ENCODE results near the gene PFN2. TPM values are rescaled to one million over a fixed set of nuclear protein-coding genes. Genes with fewer than 3 reads are reported as not detected.

PFN2 gene
- total and polyA plus RNA-seq, 12 donors = 13.4 to 148 (median 43.4) TPM

DNA sequence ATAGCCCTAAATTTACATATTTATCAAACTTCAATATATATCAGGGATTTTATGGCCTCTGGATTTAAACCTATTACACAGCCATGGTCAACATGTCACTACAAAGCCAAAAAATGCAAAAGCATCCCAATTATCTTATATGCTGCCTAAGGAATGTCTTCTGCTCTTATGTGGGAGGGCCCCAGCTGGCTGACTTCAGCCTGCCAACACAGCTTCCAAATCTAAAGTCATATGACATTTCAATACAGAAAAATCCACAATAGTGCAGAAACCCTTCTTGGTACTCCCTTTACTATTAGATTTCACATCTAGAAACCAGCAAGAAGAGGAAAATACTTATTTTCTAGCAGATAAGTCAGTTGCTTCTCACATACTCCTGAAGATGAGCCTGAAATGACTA lies 6.4 kb downstream of the PFN2 start:
- intact Hi-C loops (cut with DNase I) = no loop called here
- H3K27ac ChIP-seq = no peak overlapping the region

DNA sequence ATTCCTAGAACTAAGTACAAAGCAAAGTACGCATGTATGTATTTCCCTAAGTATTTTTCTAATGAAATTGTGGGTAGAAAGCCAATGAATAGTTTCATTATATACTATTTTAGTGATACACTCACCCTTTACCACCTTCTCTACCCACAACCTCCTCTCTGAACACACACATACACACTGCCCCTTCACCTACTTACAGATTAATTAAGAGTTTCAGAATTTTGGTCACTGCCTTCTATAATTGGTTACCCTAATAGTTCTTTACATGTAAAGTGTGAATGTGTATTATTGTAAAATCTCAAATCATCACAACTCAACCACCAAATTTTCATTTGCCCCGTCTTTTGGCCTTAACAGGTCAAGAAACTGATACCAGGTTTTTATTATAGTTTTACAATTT lies 7.2 kb downstream of the PFN2 start:
- Histone ChIP-seq H3K36me3 (replicated peaks in 1 of 2) (no peaks in the 10 kb centered on the region), H3K4me3 (no peak overlapping the region), H3K27ac (no peak overlapping the region), H3K27me3 (no peaks in the 10 kb centered on the region), H3K9me3 (replicated peaks in 1 of 3) (no peaks in the 10 kb centered on the region), H3K4me1 (replicated peaks in 1 of 2) (peaks cover 0 to 11% of the 10 kb centered on the region in 2 donors)
- WGBS, 4 donors = 93 to 97% (median 96%) methylated on average over 2 of the region's 2 CpGs
- intact Hi-C loops (cut with DNase I) = no loop called here
- no peak for DNase-seq
- no peak for TF ChIP-seq POLR2A (IDR thresholded peaks at IDR 0.05)

More for the DNA sequence above, 6.4 kb downstream of the PFN2 start:
- Histone ChIP-seq H3K9me3 (replicated peaks in 1 of 3) (no peaks in the 10 kb centered on the region), H3K4me3 (no peak overlapping the region), H3K36me3 (replicated peaks in 1 of 2) (no peaks in the 10 kb centered on the region), H3K27me3 (no peaks in the 10 kb centered on the region), H3K4me1 (replicated peaks in 1 of 2) (peaks cover under 1 to 19% of the 10 kb centered on the region in 2 donors)
- no peak for TF ChIP-seq POLR2A (IDR thresholded peaks at IDR 0.05)
- TF ChIP-seq, protein P1, sequence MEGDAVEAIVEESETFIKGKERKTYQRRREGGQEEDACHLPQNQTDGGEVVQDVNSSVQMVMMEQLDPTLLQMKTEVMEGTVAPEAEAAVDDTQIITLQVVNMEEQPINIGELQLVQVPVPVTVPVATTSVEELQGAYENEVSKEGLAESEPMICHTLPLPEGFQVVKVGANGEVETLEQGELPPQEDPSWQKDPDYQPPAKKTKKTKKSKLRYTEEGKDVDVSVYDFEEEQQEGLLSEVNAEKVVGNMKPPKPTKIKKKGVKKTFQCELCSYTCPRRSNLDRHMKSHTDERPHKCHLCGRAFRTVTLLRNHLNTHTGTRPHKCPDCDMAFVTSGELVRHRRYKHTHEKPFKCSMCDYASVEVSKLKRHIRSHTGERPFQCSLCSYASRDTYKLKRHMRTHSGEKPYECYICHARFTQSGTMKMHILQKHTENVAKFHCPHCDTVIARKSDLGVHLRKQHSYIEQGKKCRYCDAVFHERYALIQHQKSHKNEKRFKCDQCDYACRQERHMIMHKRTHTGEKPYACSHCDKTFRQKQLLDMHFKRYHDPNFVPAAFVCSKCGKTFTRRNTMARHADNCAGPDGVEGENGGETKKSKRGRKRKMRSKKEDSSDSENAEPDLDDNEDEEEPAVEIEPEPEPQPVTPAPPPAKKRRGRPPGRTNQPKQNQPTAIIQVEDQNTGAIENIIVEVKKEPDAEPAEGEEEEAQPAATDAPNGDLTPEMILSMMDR (IDR thresholded peaks at IDR 0.05) = no peak
- DNase-seq = no peak

DNA sequence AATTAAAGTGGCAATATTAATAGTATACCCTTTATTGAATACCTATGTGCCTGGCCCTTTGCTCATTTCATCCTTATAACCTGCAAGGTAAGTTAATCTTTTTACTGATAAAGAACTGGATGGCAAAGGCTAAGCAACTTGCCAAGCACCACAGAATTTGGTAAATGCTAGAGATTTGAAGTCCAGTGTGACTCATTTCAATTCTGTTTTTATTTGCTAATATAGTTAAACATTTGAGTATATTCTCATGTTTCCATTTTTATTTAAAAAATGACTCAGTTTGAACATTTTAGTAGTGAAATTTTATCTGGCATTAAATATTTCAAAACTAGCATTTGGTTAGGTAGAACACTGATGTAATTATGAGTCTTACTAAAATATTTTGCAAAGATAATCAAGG lies 11.3 kb downstream of the PFN2 start:
- peaks cover 0 to 11% of the 10 kb centered on the region in 2 donors for H3K4me1 ChIP-seq (replicated peaks in 1 of 2)
- TF ChIP-seq, protein P1 (IDR thresholded peaks at IDR 0.05) = no peak
- no peak for TF ChIP-seq POLR2A (IDR thresholded peaks at IDR 0.05)
- no peaks in the 10 kb centered on the region for H3K9me3 ChIP-seq (replicated peaks in 1 of 3)
- H3K4me3 ChIP-seq = no peak overlapping the region
- intact Hi-C loops (cut with DNase I) = no loop called here
- no peak for DNase-seq
- H3K36me3 ChIP-seq (replicated peaks in 1 of 2) = no peaks in the 10 kb centered on the region
- no peak overlapping the region for H3K27ac ChIP-seq
- H3K27me3 ChIP-seq = no peaks in the 10 kb centered on the region

DNA sequence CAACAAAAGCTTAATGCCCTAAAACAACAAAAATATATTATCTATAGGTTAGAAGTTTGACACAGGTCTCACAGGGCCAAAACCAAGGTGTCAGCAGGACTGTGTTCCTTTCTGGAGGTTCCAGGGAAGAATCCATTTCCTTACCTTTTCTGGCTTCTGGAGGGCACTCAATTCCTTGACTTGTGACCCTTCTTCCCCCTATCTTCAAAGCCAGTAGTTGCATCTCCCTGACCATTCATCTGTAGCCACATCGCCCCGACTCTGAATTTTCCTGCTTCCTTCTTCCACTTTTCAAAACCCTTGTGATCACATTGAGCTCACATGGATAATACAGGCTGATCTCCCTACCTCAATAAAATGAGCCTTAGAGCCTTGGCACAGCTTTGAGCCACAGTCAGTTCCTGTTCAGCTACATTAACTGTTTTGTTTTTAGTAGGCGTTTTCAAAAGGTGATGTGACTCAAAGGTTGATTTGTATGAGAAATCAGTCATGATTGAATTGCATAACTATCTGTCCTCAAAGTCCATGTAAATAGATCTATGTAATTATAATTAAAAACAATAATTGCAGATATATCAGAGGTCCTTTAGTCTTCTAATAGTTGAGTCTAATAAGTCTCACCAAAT lies 12.4 kb downstream of the PFN2 start:
- Histone ChIP-seq H3K4me3 (no peak overlapping the region), H3K4me1 (replicated peaks in 1 of 2) (peaks cover 0 to 14% of the 10 kb centered on the region in 2 donors), H3K36me3 (replicated peaks in 1 of 2) (no peaks in the 10 kb centered on the region), H3K9me3 (replicated peaks in 1 of 3) (no peaks in the 10 kb centered on the region), H3K27ac (no peak overlapping the region), H3K27me3 (no peaks in the 10 kb centered on the region)
- WGBS, 4 donors = 82 to 87% (median 84%) methylated on average over 3 of the region's 3 CpGs
- no peak for TF ChIP-seq POLR2A (IDR thresholded peaks at IDR 0.05)
- no peak for DNase-seq
- intact Hi-C loops (cut with DNase I) = no loop called here

DNA sequence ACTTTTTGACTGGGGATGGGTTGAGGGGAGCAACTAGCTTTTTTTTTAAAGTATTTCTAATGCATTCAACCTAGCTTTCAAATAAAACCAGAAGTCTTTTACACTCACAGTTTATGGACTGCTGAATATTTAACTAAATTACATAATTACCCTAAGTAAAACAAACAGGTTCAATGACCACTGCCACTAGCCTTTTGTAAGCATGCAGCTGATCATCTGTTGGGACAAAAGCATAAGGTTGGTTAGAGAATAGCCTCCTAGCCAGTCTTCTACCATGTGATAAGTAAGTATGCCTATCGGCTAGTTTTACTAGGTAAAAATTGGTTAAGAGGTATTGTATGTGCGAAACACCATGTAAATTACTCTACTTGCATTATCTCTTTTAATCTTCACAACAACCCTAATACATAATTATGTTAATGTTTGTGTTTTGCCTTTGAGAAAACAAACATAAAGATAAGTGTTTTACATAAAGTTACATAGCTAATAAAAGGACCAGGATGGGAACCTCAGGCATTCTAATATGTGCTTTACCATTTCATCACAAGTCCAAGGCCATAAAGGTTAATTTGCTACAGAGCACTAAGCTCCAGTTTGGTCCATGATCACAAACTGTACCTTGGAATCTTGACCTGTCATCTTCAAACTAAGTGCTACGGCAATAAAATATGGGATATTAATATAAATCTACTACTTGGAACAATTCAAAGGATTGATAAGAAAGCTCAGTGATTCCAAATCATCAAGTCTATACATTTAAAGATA lies 13.2 kb downstream of the PFN2 start:
- H3K4me3 ChIP-seq = no peak overlapping the region
- peaks cover 0 to 14% of the 10 kb centered on the region in 2 donors for H3K4me1 ChIP-seq (replicated peaks in 1 of 2)
- no peaks in the 10 kb centered on the region for H3K9me3 ChIP-seq (replicated peaks in 1 of 3)
- intact Hi-C loops (cut with DNase I) = no loop called here
- no peaks in the 10 kb centered on the region for H3K27me3 ChIP-seq
- no peak for TF ChIP-seq POLR2A (IDR thresholded peaks at IDR 0.05)
- TF ChIP-seq, protein P1 (IDR thresholded peaks at IDR 0.05) = no peak
- no peaks in the 10 kb centered on the region for H3K36me3 ChIP-seq (replicated peaks in 1 of 2)
- WGBS, 4 donors = 96 to 99% (median 98%) methylated on average over 3 of the region's 3 CpGs
- H3K27ac ChIP-seq = no peak overlapping the region
- no peak for DNase-seq
